Measurements from ENCODE around the gene CAMKK1. TPM values are rescaled to one million over a fixed set of nuclear protein-coding genes. Genes with fewer than 3 reads are reported as not detected.

CAMKK1 gene
- total RNA-seq, 1 donor from 2014 or later = 3.7 TPM

GRCh38 chr17:3897731-3898130 lies 4.9 kb upstream of the CAMKK1 start:
- intact Hi-C loops (cut with micrococcal nuclease) = no loop called here

- intact Hi-C loops (cut with micrococcal nuclease) = no loop called here
Observed at GRCh38 chr17:3896968-3897235, 4.0 kb upstream of the CAMKK1 start.

- intact Hi-C loops (cut with micrococcal nuclease) = no loop called here
Observed at GRCh38 chr17:3896108-3896967, 3.5 kb upstream of the CAMKK1 start.

- intact Hi-C loops (cut with micrococcal nuclease) = no loop called here
Observed at GRCh38 chr17:3895354-3895753, 2.5 kb upstream of the CAMKK1 start.

- intact Hi-C loops (cut with micrococcal nuclease) = loop anchor here (5.0 kb wide), 1 partner anchor 228 kb away; the partner anchor contains the start of genes EMC6 and TAX1BP3
Observed at GRCh38 chr17:3894911-3895343, 2.1 kb upstream of the CAMKK1 start.

GRCh38 chr17:3894188-3894587 lies 1.3 kb upstream of the CAMKK1 start:
- intact Hi-C loops (cut with micrococcal nuclease) = loop anchor here (5.0 kb wide), 1 partner anchor 227 kb away; the partner anchor contains the start of genes EMC6 and TAX1BP3

GRCh38 chr17:3893720-3894116 lies 865 bp upstream of the CAMKK1 start:
- intact Hi-C loops (cut with micrococcal nuclease) = loop anchor here (1.0 to 5.0 kb wide), 3 partner anchors 47 to 249 kb away; partner anchors contain the start of genes CYB5D2, EMC6, NCBP3 and TAX1BP3

GRCh38 chr17:3892095-3892998 lies 506 bp downstream of the CAMKK1 start:
- intact Hi-C loops (cut with micrococcal nuclease) = loop anchor here (2.0 to 5.0 kb wide), 2 partner anchors 225 to 250 kb away; partner anchors contain the start of genes CYB5D2, EMC6, TAX1BP3 and ZZEF1

GRCh38 chr17:3891626-3892094 lies 1.2 kb downstream of the CAMKK1 start:
- intact Hi-C loops (cut with micrococcal nuclease) = loop anchor here (2.0 to 5.0 kb wide), 2 partner anchors 224 to 251 kb away; partner anchors contain the start of genes CYB5D2, EMC6, TAX1BP3 and ZZEF1

- intact Hi-C loops (cut with micrococcal nuclease) = loop anchor here (5.0 kb wide), 1 partner anchor 224 kb away; the partner anchor contains the start of genes EMC6 and TAX1BP3
Observed at GRCh38 chr17:3890878-3891219, 2.0 kb downstream of the CAMKK1 start.

GRCh38 chr17:3890082-3890877 lies 2.6 kb downstream of the CAMKK1 start:
- intact Hi-C loops (cut with micrococcal nuclease) = loop anchor here (5.0 kb wide), 1 partner anchor 223 kb away; the partner anchor contains the start of genes EMC6 and TAX1BP3

GRCh38 chr17:3889325-3890012 lies 3.4 kb downstream of the CAMKK1 start:
- intact Hi-C loops (cut with micrococcal nuclease) = loop anchor here (5.0 kb wide), 1 partner anchor 222 kb away; the partner anchor contains the start of genes EMC6 and TAX1BP3

- intact Hi-C loops (cut with micrococcal nuclease) = no loop called here
Observed at GRCh38 chr17:3888343-3889171, 4.3 kb downstream of the CAMKK1 start.

GRCh38 chr17:3887804-3888203 lies 5.0 kb downstream of the CAMKK1 start:
- intact Hi-C loops (cut with micrococcal nuclease) = no loop called here

- intact Hi-C loops (cut with micrococcal nuclease) = no loop called here
Observed at GRCh38 chr17:3887394-3887793, 5.5 kb downstream of the CAMKK1 start.

- intact Hi-C loops (cut with micrococcal nuclease) = no loop called here
Observed at GRCh38 chr17:3886776-3887175, 6.1 kb downstream of the CAMKK1 start.

GRCh38 chr17:3885970-3886369 lies 6.9 kb downstream of the CAMKK1 start:
- intact Hi-C loops (cut with micrococcal nuclease) = no loop called here

GRCh38 chr17:3885271-3885670 lies 7.6 kb downstream of the CAMKK1 start:
- intact Hi-C loops (cut with micrococcal nuclease) = no loop called here

- intact Hi-C loops (cut with micrococcal nuclease) = no loop called here
Observed at GRCh38 chr17:3884188-3884587, 8.7 kb downstream of the CAMKK1 start.
